ENCODE results near the gene BLOC1S3. TPM values are rescaled to one million over a fixed set of nuclear protein-coding genes. Genes with fewer than 3 reads are reported as not detected.

Gene BLOC1S3
- total RNA-seq, 1 donor from 2014 or later = 15.6 TPM

- DNase-seq (ENCODE audit: extremely low read depth, low read depth, low spot score) = no peak
Measured at GRCh38 chr19:45160870-45161737, 17.5 kb upstream of the BLOC1S3 start, which contains the start of gene NKPD1. TSS of gene NKPD1 (minus strand) at chr19:45160982. CDS start at chr19:45160150, 832 bp downstream.

GRCh38 chr19:45161738-45162607, 16.6 kb upstream of the BLOC1S3 start:
- no peak for DNase-seq (ENCODE audit: extremely low read depth, low read depth, low spot score)

GRCh38 chr19:45162608-45163143, 15.9 kb upstream of the BLOC1S3 start:
- DNase-seq (ENCODE audit: extremely low read depth, low read depth, low spot score) = no peak

- no peak for DNase-seq (ENCODE audit: extremely low read depth, low read depth, low spot score)
Measured at GRCh38 chr19:45163156-45163555, 15.4 kb upstream of the BLOC1S3 start.

GRCh38 chr19:45163751-45164460, 14.7 kb upstream of the BLOC1S3 start:
- no peak for DNase-seq (ENCODE audit: extremely low read depth, low read depth, low spot score)

- DNase-seq (ENCODE audit: extremely low read depth, low read depth, low spot score) = no peak
Measured at GRCh38 chr19:45164577-45165335, 13.8 kb upstream of the BLOC1S3 start.

GRCh38 chr19:45166723-45167252, 11.8 kb upstream of the BLOC1S3 start:
- no peak for DNase-seq (ENCODE audit: extremely low read depth, low read depth, low spot score)

GRCh38 chr19:45168767-45169351, 9.7 kb upstream of the BLOC1S3 start:
- DNase-seq (ENCODE audit: extremely low read depth, low read depth, low spot score) = no peak

- DNase-seq (ENCODE audit: extremely low read depth, low read depth, low spot score) = no peak
Measured at GRCh38 chr19:45169602-45170001, 9.0 kb upstream of the BLOC1S3 start.

GRCh38 chr19:45170146-45171106, 8.2 kb upstream of the BLOC1S3 start:
- DNase-seq (ENCODE audit: extremely low read depth, low read depth, low spot score) = no peak

GRCh38 chr19:45171211-45171623, 7.4 kb upstream of the BLOC1S3 start:
- DNase-seq (ENCODE audit: extremely low read depth, low read depth, low spot score) = no peak

GRCh38 chr19:45172173-45172572, 6.4 kb upstream of the BLOC1S3 start:
- no peak for DNase-seq (ENCODE audit: extremely low read depth, low read depth, low spot score)

- DNase-seq (ENCODE audit: extremely low read depth, low read depth, low spot score) = no peak
Measured at GRCh38 chr19:45172611-45173208, 5.9 kb upstream of the BLOC1S3 start.

GRCh38 chr19:45173816-45174215, 4.8 kb upstream of the BLOC1S3 start:
- no peak for DNase-seq (ENCODE audit: extremely low read depth, low read depth, low spot score)

GRCh38 chr19:45175515-45176345, 2.9 kb upstream of the BLOC1S3 start:
- DNase-seq (ENCODE audit: extremely low read depth, low read depth, low spot score) = no peak

- no peak for DNase-seq (ENCODE audit: extremely low read depth, low read depth, low spot score)
Measured at GRCh38 chr19:45177817-45178261, 745 bp upstream of the BLOC1S3 start, which contains the start of gene TRAPPC6A. TSS of gene TRAPPC6A (minus strand) at chr19:45178237. CDS start at chr19:45178218, 19 bp downstream.
